ENCODE measurements around the gene CLASP1.
"Not testable (repeated sequence)": the region's sequence is repeated elsewhere in the genome, so short reads cannot be mapped to it uniquely, and the experiment has no call there.

CLASP1 gene

GRCh38 chr2:121408641-121409040 is 240.6 kb downstream of the CLASP1 start:
- no peak for DNase-seq

GRCh38 chr2:121405233-121405632 is 244.0 kb downstream of the CLASP1 start:
- no peak for DNase-seq

- no peak for DNase-seq
These were observed 249.1 kb downstream of the CLASP1 start for GRCh38 chr2:121400201-121400600.

GRCh38 chr2:121398853-121399252 is 250.4 kb downstream of the CLASP1 start:
- no peak for DNase-seq

GRCh38 chr2:121390082-121390692 is 259.1 kb downstream of the CLASP1 start:
- no peak for DNase-seq

GRCh38 chr2:121388371-121388770 is 260.9 kb downstream of the CLASP1 start:
- no peak for DNase-seq

- no peak for DNase-seq
These were observed 261.5 kb downstream of the CLASP1 start for GRCh38 chr2:121387591-121388325.

- DNase-seq, result no peak
These were observed 262.6 kb downstream of the CLASP1 start for GRCh38 chr2:121386707-121387106.

- DNase-seq, result no peak
These were observed 263.2 kb downstream of the CLASP1 start for GRCh38 chr2:121386102-121386501.

GRCh38 chr2:121382744-121383143 is 266.5 kb downstream of the CLASP1 start:
- no peak for DNase-seq

GRCh38 chr2:121377646-121378045 is 271.6 kb downstream of the CLASP1 start:
- DNase-seq, result no peak

- DNase-seq, result no peak
These were observed 272.6 kb downstream of the CLASP1 start for GRCh38 chr2:121376535-121377250.

GRCh38 chr2:121375621-121376159 is 273.6 kb downstream of the CLASP1 start:
- DNase-seq, result no peak

- DNase-seq, result not testable (repeated sequence)
These were observed 274.7 kb downstream of the CLASP1 start for GRCh38 chr2:121374412-121375075.

- no peak for DNase-seq
These were observed 276.4 kb downstream of the CLASP1 start for GRCh38 chr2:121372721-121373353.

GRCh38 chr2:121372082-121372481 is 277.2 kb downstream of the CLASP1 start:
- DNase-seq, result no peak

- DNase-seq, result no peak
These were observed 280.4 kb downstream of the CLASP1 start for GRCh38 chr2:121368836-121369235.

- DNase-seq, result no peak
These were observed 281.1 kb downstream of the CLASP1 start for GRCh38 chr2:121368155-121368554.

GRCh38 chr2:121367246-121367900 is 281.9 kb downstream of the CLASP1 start:
- no peak for DNase-seq

- DNase-seq, result no peak
These were observed 283.2 kb downstream of the CLASP1 start for GRCh38 chr2:121366040-121366439.

GRCh38 chr2:121365061-121365460 is 284.2 kb downstream of the CLASP1 start:
- no peak for DNase-seq

Measured in NCI-H446 treated with DMSO at 0.1 percent for 48 hours (cell line).